H9 (cell line): ENCODE results near the gene SAFB. TPM values are rescaled to one million over a fixed set of nuclear protein-coding genes. Genes with fewer than 3 reads are reported as not detected.

Experiments
- DNase-seq: peaks from one replicate; pipeline ENCODE4 v3.0.0-alpha.2; 2017
- H2AFZ ChIP-seq: one replicate; pipeline ENCODE4 v1.6.1; 2013; ENCODE audit warnings: mild to moderate bottlenecking, low read length, control low read depth, moderate library complexity
- H2AK5ac ChIP-seq: 2 replicates; pipeline ENCODE4 v1.6.1; 2013; ENCODE audit warnings: low read length, control low read depth, mixed read lengths; ENCODE audit not compliant: insufficient read length
- H2BK120ac ChIP-seq: one replicate; pipeline ENCODE4 v1.6.1; 2013; ENCODE audit warnings: low read depth, mild to moderate bottlenecking, low read length, control low read depth, inconsistent platforms; ENCODE audit not compliant: poor library complexity, severe bottlenecking
- H2BK12ac ChIP-seq: 2 replicates; pipeline ENCODE4 v1.6.1; 2013; ENCODE audit warnings: low read length, control low read depth, mixed read lengths, low read depth; ENCODE audit not compliant: insufficient read length
- H2BK15ac ChIP-seq: 2 replicates; pipeline ENCODE4 v1.6.1; 2013; ENCODE audit warnings: low read depth, low read length, control low read depth
- H2BK20ac ChIP-seq: one replicate; pipeline ENCODE4 v1.6.1; 2013; ENCODE audit warnings: low read depth, mild to moderate bottlenecking, low read length, control low read depth, inconsistent platforms; ENCODE audit not compliant: poor library complexity, severe bottlenecking
- H2BK5ac ChIP-seq: 2 replicates; pipeline ENCODE4 v1.6.1; 2013; ENCODE audit warnings: low read length, control low read depth, mixed read lengths; ENCODE audit not compliant: insufficient read length
- H3K14ac ChIP-seq: 2 replicates; pipeline ENCODE4 v1.6.1; 2013; ENCODE audit warnings: low read length, control low read depth; ENCODE audit not compliant: insufficient read depth
- H3K18ac ChIP-seq: 2 replicates; pipeline ENCODE4 v1.6.1; 2013; ENCODE audit warnings: low read depth, mild to moderate bottlenecking, mixed read lengths, low read length, control low read depth; ENCODE audit not compliant: insufficient read length
- H3K23ac ChIP-seq: 2 replicates; pipeline ENCODE4 v1.6.1; 2013; ENCODE audit warnings: low read length, control low read depth, mixed read lengths, low read depth; ENCODE audit not compliant: insufficient read length
- H3K23me2 ChIP-seq: 2 replicates; pipeline ENCODE4 v1.6.1; 2013; ENCODE audit warnings: low read depth, mild to moderate bottlenecking, mixed read lengths, low read length, control low read depth; ENCODE audit not compliant: insufficient read length, poor library complexity, severe bottlenecking
- H3K27ac ChIP-seq: 2 replicates; pipeline ENCODE4 v1.5.1; 2013; ENCODE audit warnings: low read length, control low read depth, mixed read lengths, low read depth; ENCODE audit not compliant: insufficient read length
- H3K27me3 ChIP-seq: 2 replicates; pipeline ENCODE4 v1.6.1; 2013; ENCODE audit warnings: low read length, control low read depth, inconsistent platforms; ENCODE audit not compliant: insufficient read depth
- H3K4ac ChIP-seq: 2 replicates; pipeline ENCODE4 v1.6.1; 2013; ENCODE audit warnings: low read depth, mild to moderate bottlenecking, control low read depth, inconsistent platforms, low read length, moderate library complexity
- H3K4me1 ChIP-seq: 2 replicates; pipeline ENCODE4 v1.6.1; 2013; ENCODE audit warnings: low read length, control low read depth, inconsistent platforms; ENCODE audit not compliant: insufficient read depth
- H3K4me2 ChIP-seq: 2 replicates; pipeline ENCODE4 v1.6.1; 2013; ENCODE audit warnings: low read length, control low read depth, mixed read lengths; ENCODE audit not compliant: insufficient read length, insufficient read depth
- H3K56ac ChIP-seq: 2 replicates; pipeline ENCODE4 v1.6.1; 2013; ENCODE audit warnings: low read depth, mild to moderate bottlenecking, mixed read lengths, low read length, control low read depth; ENCODE audit not compliant: insufficient read length
- H3K79me1 ChIP-seq: 2 replicates; pipeline ENCODE4 v1.6.1; 2013; ENCODE audit warnings: low read depth, mild to moderate bottlenecking, moderate library complexity, low read length, control low read depth, inconsistent platforms; ENCODE audit not compliant: insufficient read depth, poor library complexity, severe bottlenecking
- H3K79me2 ChIP-seq: 2 replicates; pipeline ENCODE4 v1.6.1; 2013; ENCODE audit warnings: low read length, control low read depth, inconsistent platforms; ENCODE audit not compliant: insufficient read depth
- H3K9ac ChIP-seq: 2 replicates; pipeline ENCODE4 v1.6.1; 2013; ENCODE audit warnings: low read length, control low read depth, mixed read lengths; ENCODE audit not compliant: insufficient read length; ENCODE audit errors: extremely low read depth
- H3K9me3 ChIP-seq: one replicate; pipeline ENCODE4 v1.6.1; 2013; ENCODE audit warnings: low read depth, low read length, inconsistent platforms; ENCODE audit not compliant: control insufficient read depth
- H3T11ph ChIP-seq: one replicate; pipeline ENCODE4 v1.6.1; 2013; ENCODE audit warnings: mild to moderate bottlenecking, low read length, control low read depth, inconsistent platforms
- H4K20me1 ChIP-seq: one replicate; pipeline ENCODE4 v1.6.1; 2013; ENCODE audit not compliant: control insufficient read depth, insufficient read length, insufficient read depth
- H4K5ac ChIP-seq: 2 replicates; pipeline ENCODE4 v1.6.1; 2013; ENCODE audit warnings: low read depth, mild to moderate bottlenecking, mixed read lengths, low read length, control low read depth; ENCODE audit not compliant: insufficient read length
- H4K8ac ChIP-seq: replicated peaks from 2 replicates; pipeline ENCODE4 v1.6.1; 2013; ENCODE audit warnings: low read length, control low read depth, mixed read lengths, low read depth; ENCODE audit not compliant: insufficient read length
- H4K91ac ChIP-seq: 2 replicates; pipeline ENCODE4 v1.6.1; 2013; ENCODE audit warnings: low read depth, mild to moderate bottlenecking, moderate library complexity, mixed read lengths, low read length, control low read depth; ENCODE audit not compliant: insufficient read length
- H3K27ac Mint-ChIP-seq, 3 experiments: 2 replicates in 2 of 3; 3 replicates in 1 of 3; pipeline ENCODE4 v1.8.0; 2020 to 2021; ENCODE audit warnings: mixed read lengths in 3 of 3, mild to moderate bottlenecking in 1 of 3, moderate library complexity in 1 of 3
- H3K27me3 Mint-ChIP-seq: 2 replicates; pipeline ENCODE4 v1.8.0; 2021; ENCODE audit warnings: low read depth, mild to moderate bottlenecking, moderate library complexity, mixed read lengths
- H3K36me3 Mint-ChIP-seq, 3 experiments: 2 replicates in 2 of 3; 3 replicates in 1 of 3; pipeline ENCODE4 v1.8.0; 2020 to 2021; ENCODE audit warnings: low read depth in 3 of 3, mixed read lengths in 3 of 3; ENCODE audit not compliant: insufficient read depth in 1 of 3
- H3K4me1 Mint-ChIP-seq, 2 experiments: 2 replicates each; pipeline ENCODE4 v1.8.0; 2020; ENCODE audit warnings: mixed read lengths in 2 of 2
- H3K4me3 Mint-ChIP-seq, 2 experiments: 2 replicates in 1 of 2; 3 replicates in 1 of 2; pipeline ENCODE4 v1.8.0; 2020 to 2021; ENCODE audit warnings: mild to moderate bottlenecking in 2 of 2, mixed read lengths in 2 of 2, moderate library complexity in 1 of 2
- H3K9me3 Mint-ChIP-seq, 2 experiments: 2 replicates in 1 of 2; 3 replicates in 1 of 2; pipeline ENCODE4 v1.8.0; 2020; ENCODE audit warnings: mild to moderate bottlenecking in 2 of 2, mixed read lengths in 2 of 2, moderate library complexity in 1 of 2
- CTCF ChIP-seq: fragments of 200-600 bp; sonication (generic); conservative IDR thresholded peaks from 3 replicates; pipeline ENCODE4 v1.8.0; 2021; ENCODE audit warnings: antibody characterized with exemption, mild to moderate bottlenecking
- WGBS: extraction: QIAGEN DNeasy Blood & Tissue Kit; methylation state at CpG from one replicate; pipeline ENCODE4 v1.1.7; 2013; ENCODE audit warnings: missing lambda C conversion rate, low lambda C conversion rate, mixed read lengths; ENCODE audit not compliant: insufficient read length; ENCODE audit errors: extremely low coverage; 5-methylcytosine and 5-hydroxymethylcytosine counted together
- total RNA-seq: library from RNA; stranded (reverse); gene quantifications from 2 replicates; pipeline ENCODE4 v1.2.1, GENCODE V29; 2021

Gene SAFB
- total RNA-seq, 1 experiment from 2014 or later, result 110 TPM

- H3K4ac ChIP-seq, result no peak overlapping the region
- H2BK20ac ChIP-seq, result no peak overlapping the region
- H4K91ac ChIP-seq, result no peak overlapping the region
- no peak overlapping the region for H3K27ac ChIP-seq
- no peak overlapping the region for H3K56ac ChIP-seq
- H3K9me3 ChIP-seq, result no peaks in the 10 kb centered on the region
- WGBS, result no CpG with 5 or more reads among the region's 16 CpGs
- H3K18ac ChIP-seq, result no peak overlapping the region
- H2AFZ ChIP-seq, result no peak overlapping the region
- Mint-ChIP-seq H3K27me3 (no peaks in the 10 kb centered on the region), H3K36me3 (peaks cover 20 to 49% (median 48%) of the 10 kb centered on the region in 3 experiments), H3K4me3 (no peak overlapping the region), H3K4me1 (peaks cover 15 to 23% of the 10 kb centered on the region in 2 experiments), H3K9me3 (no peaks in the 10 kb centered on the region; a peak in 1 of 5 replicates), H3K27ac (0 out of 7 replicates have a peak overlapping the region, but pooled peaks of 1 of the 3 experiments have one; percentile 62)
- H2BK5ac ChIP-seq, result no peak overlapping the region
- H3K9ac ChIP-seq, result no peak overlapping the region
- DNase-seq, result no peak
- no peak overlapping the region for H4K5ac ChIP-seq
- H3K79me1 ChIP-seq, result no peaks in the 10 kb centered on the region
- no peak overlapping the region for H3K14ac ChIP-seq
- no peaks in the 10 kb centered on the region for H3K27me3 ChIP-seq
- H3K79me2 ChIP-seq, result no peaks in the 10 kb centered on the region
- no peak overlapping the region for H2BK12ac ChIP-seq
- H3K23ac ChIP-seq, result no peak overlapping the region
- no peak overlapping the region for H3T11ph ChIP-seq
- peaks cover 5% of the 10 kb centered on the region for H3K23me2 ChIP-seq
- no peak overlapping the region for H2BK120ac ChIP-seq
- no peak overlapping the region for H2BK15ac ChIP-seq
- no peak overlapping the region for H4K8ac ChIP-seq
- no peaks in the 10 kb centered on the region; the same call in 1 of the 2 replicates for H3K4me1 ChIP-seq
- TF ChIP-seq CTCF, result no peak
- H2AK5ac ChIP-seq, result no peak overlapping the region
- H3K4me2 ChIP-seq, result no peak overlapping the region
- no peaks in the 10 kb centered on the region for H4K20me1 ChIP-seq
These were observed 35.8 kb upstream of the SAFB start for GRCh38 chr19:5587071-5587455.
